GM18526 (cell line): Measurements from ENCODE around the gene KRT24.

Experiments used
- POLR2A ChIP-seq: IDR thresholded peaks from 3 replicates; pipeline ENCODE4 v1.6.1; 2011; ENCODE audit not compliant: insufficient read length; ENCODE audit errors: extremely low read depth

Gene KRT24

GRCh38 chr17:40703652-40704051 lies at the start of gene KRT24:
TSS of gene KRT24 (minus strand) at chr17:40703752. CDS start at chr17:40703693, 59 bp downstream.
- TF ChIP-seq POLR2A, result no peak

- no peak for TF ChIP-seq POLR2A
Measured at GRCh38 chr17:40751065-40751464, 47.5 kb upstream of the KRT24 start.

GRCh38 chr17:40750391-40750790 lies 46.8 kb upstream of the KRT24 start:
- TF ChIP-seq POLR2A, result no peak

GRCh38 chr17:40738553-40738952 lies 35.0 kb upstream of the KRT24 start:
- no peak for TF ChIP-seq POLR2A

- TF ChIP-seq POLR2A, result no peak
Measured at GRCh38 chr17:40735016-40735415, 31.5 kb upstream of the KRT24 start.

GRCh38 chr17:40734018-40734417 lies 30.5 kb upstream of the KRT24 start:
- TF ChIP-seq POLR2A, result no peak

- no peak for TF ChIP-seq POLR2A
Measured at GRCh38 chr17:40730970-40731369, 27.4 kb upstream of the KRT24 start.

GRCh38 chr17:40727447-40728231 lies 24.1 kb upstream of the KRT24 start:
- no peak for TF ChIP-seq POLR2A

GRCh38 chr17:40726919-40727318 lies 23.4 kb upstream of the KRT24 start:
- no peak for TF ChIP-seq POLR2A

- TF ChIP-seq POLR2A, result no peak
Measured at GRCh38 chr17:40724656-40725055, 21.1 kb upstream of the KRT24 start.

- TF ChIP-seq POLR2A, result no peak
Measured at GRCh38 chr17:40722241-40722640, 18.7 kb upstream of the KRT24 start.

- no peak for TF ChIP-seq POLR2A
Measured at GRCh38 chr17:40720899-40721298, 17.3 kb upstream of the KRT24 start.

GRCh38 chr17:40718930-40719329 lies 15.4 kb upstream of the KRT24 start:
- TF ChIP-seq POLR2A, result no peak

GRCh38 chr17:40717776-40718175 lies 14.2 kb upstream of the KRT24 start:
- TF ChIP-seq POLR2A, result no peak

GRCh38 chr17:40714473-40714872 lies 10.9 kb upstream of the KRT24 start:
- no peak for TF ChIP-seq POLR2A

GRCh38 chr17:40707745-40708144 lies 4.2 kb upstream of the KRT24 start:
- TF ChIP-seq POLR2A, result no peak

- TF ChIP-seq POLR2A, result no peak
Measured at GRCh38 chr17:40705584-40705983, 2.0 kb upstream of the KRT24 start.

- TF ChIP-seq POLR2A, result no peak
Measured at GRCh38 chr17:40702271-40702670, 1.3 kb downstream of the KRT24 start.

GRCh38 chr17:40699853-40700252 lies 3.7 kb downstream of the KRT24 start:
- no peak for TF ChIP-seq POLR2A
